Jurkat, Clone E6-1 (cell line): Measurements from ENCODE around the gene HOXD12.

Experiments
- DNase-seq: peaks from one replicate; pipeline ENCODE4 v3.0.0-alpha.2; 2011; ENCODE audit warnings: low read depth, low spot score
- H3K4me3 ChIP-seq: 2 replicates; pipeline ENCODE4 v1.5.1; 2011; ENCODE audit warnings: mild to moderate bottlenecking, low read length, control low read depth, moderate library complexity

Gene HOXD12

GRCh38 chr2:176090862-176091261 is 8.7 kb upstream of the HOXD12 start:
- DNase-seq: no peak
- H3K4me3 ChIP-seq: no peak overlapping the region

GRCh38 chr2:176091329-176092258 is 8.0 kb upstream of the HOXD12 start:
- no peak overlapping the region for H3K4me3 ChIP-seq
- DNase-seq: no peak

GRCh38 chr2:176092270-176093144 is 7.1 kb upstream of the HOXD12 start, which contains the start of gene HOXD13:
Gene HOXD13 (plus strand): TSS chr2:176092721. CDS start chr2:176092891, 170 bp downstream.
- no peak for DNase-seq
- peak within 1 kb of the TSS; percentile 55 for H3K4me3 ChIP-seq

GRCh38 chr2:176093145-176093897 is 6.3 kb upstream of the HOXD12 start:
- peak overlapping the region; percentile 55 for H3K4me3 ChIP-seq
- DNase-seq: no peak

- no peak overlapping the region for H3K4me3 ChIP-seq
- no peak for DNase-seq
These were observed 5.7 kb upstream of the HOXD12 start for GRCh38 chr2:176093898-176094249.

GRCh38 chr2:176094349-176094748 is 5.2 kb upstream of the HOXD12 start:
- no peak for DNase-seq
- no peak overlapping the region for H3K4me3 ChIP-seq

GRCh38 chr2:176095421-176095820 is 4.2 kb upstream of the HOXD12 start:
- no peak overlapping the region for H3K4me3 ChIP-seq
- no peak for DNase-seq

GRCh38 chr2:176096243-176096985 is 3.2 kb upstream of the HOXD12 start:
- peak overlapping the region; percentile 62 for H3K4me3 ChIP-seq
- DNase-seq: peak; percentile 28

- H3K4me3 ChIP-seq: peak overlapping the region; percentile 62
- DNase-seq: peak; percentile 69
These were observed 2.4 kb upstream of the HOXD12 start for GRCh38 chr2:176096986-176097819.

GRCh38 chr2:176097820-176098365 is 1.7 kb upstream of the HOXD12 start:
- DNase-seq: no peak
- H3K4me3 ChIP-seq: peak overlapping the region; percentile 62

- no peak overlapping the region for H3K4me3 ChIP-seq
- no peak for DNase-seq
These were observed 1.0 kb upstream of the HOXD12 start for GRCh38 chr2:176098366-176099158.

- H3K4me3 ChIP-seq: no peak overlapping the region
These were observed 352 bp upstream of the HOXD12 start for GRCh38 chr2:176099159-176099727.

GRCh38 chr2:176100547-176101140 is 1.0 kb downstream of the HOXD12 start:
- DNase-seq: no peak
- H3K4me3 ChIP-seq: no peak overlapping the region

More at GRCh38 chr2:176099159-176099727, 352 bp upstream of the HOXD12 start:
- no peak for DNase-seq

GRCh38 chr2:176101216-176101830 is 1.7 kb downstream of the HOXD12 start:
- no peak for DNase-seq
- no peak overlapping the region for H3K4me3 ChIP-seq

- DNase-seq: no peak
These were observed 2.2 kb downstream of the HOXD12 start for GRCh38 chr2:176101842-176102241.

More at GRCh38 chr2:176101842-176102241, 2.2 kb downstream of the HOXD12 start:
- no peak overlapping the region for H3K4me3 ChIP-seq
